GM23338 (cell line): ENCODE results near the gene CPLX1. TPM values are rescaled to one million over a fixed set of nuclear protein-coding genes. Genes with fewer than 3 reads are reported as not detected.
A peak's percentile ranks its signal among the peaks of the same experiment; 100 is the strongest.

Experiments used
- ATAC-seq: fragments of 200-7000 bp; cut with Tn5 transposase; 3 replicates; pipeline ENCODE4 v1.9.1; 2020
- DNase-seq: peaks from one replicate; pipeline ENCODE4 v3.0.0-alpha.2; 2015; ENCODE audit warnings: low spot score
- H2AFZ ChIP-seq: fragments of 200-600 bp; sonication (generic); 2 replicates; pipeline ENCODE4 v1.8.0; 2016; ENCODE audit warnings: antibody characterized with exemption, mild to moderate bottlenecking, moderate library complexity
- H3F3A ChIP-seq: fragments of 200-600 bp; sonication (generic); replicated peaks from 2 replicates; pipeline ENCODE4 v1.8.0; 2017; ENCODE audit warnings: antibody characterized with exemption, mixed run types, low read depth
- H3K27ac ChIP-seq: fragments of 200-600 bp; sonication (generic); 2 replicates; pipeline ENCODE4 v1.6.1; 2016; ENCODE audit warnings: low read depth
- H3K27me3 ChIP-seq: fragments of 200-600 bp; sonication (generic); 2 replicates; pipeline ENCODE4 v1.8.0; 2016; ENCODE audit warnings: mild to moderate bottlenecking, mixed run types, moderate library complexity; ENCODE audit not compliant: insufficient read depth
- H3K36me3 ChIP-seq: fragments of 200-600 bp; sonication (generic); 2 replicates; pipeline ENCODE4 v1.8.0; 2016; ENCODE audit warnings: mild to moderate bottlenecking; ENCODE audit not compliant: insufficient read depth
- H3K4me1 ChIP-seq: fragments of 200-600 bp; sonication (generic); 2 replicates; pipeline ENCODE4 v1.8.0; 2016; ENCODE audit warnings: mild to moderate bottlenecking, moderate library complexity; ENCODE audit not compliant: insufficient read depth
- H3K4me2 ChIP-seq: fragments of 200-600 bp; sonication (generic); 2 replicates; pipeline ENCODE4 v1.7.1; 2017; ENCODE audit warnings: mixed run types
- H3K4me3 ChIP-seq: fragments of 200-600 bp; sonication (generic); 2 replicates; pipeline ENCODE4 v1.6.1; 2016; ENCODE audit warnings: mixed run types
- H3K79me2 ChIP-seq: fragments of 200-600 bp; sonication (generic); replicated peaks from 2 replicates; pipeline ENCODE4 v1.8.0; 2017; ENCODE audit warnings: mild to moderate bottlenecking; ENCODE audit not compliant: insufficient read depth
- H3K9me2 ChIP-seq: fragments of 200-600 bp; sonication (generic); 2 replicates; pipeline ENCODE4 v1.8.0; 2017; ENCODE audit not compliant: insufficient read depth
- H4K20me1 ChIP-seq: fragments of 200-600 bp; sonication (generic); replicated peaks from 2 replicates; pipeline ENCODE4 v1.8.0; 2017; ENCODE audit warnings: mild to moderate bottlenecking; ENCODE audit not compliant: insufficient read depth
- H3K27ac Mint-ChIP-seq: 2 replicates; pipeline ENCODE4 v1.8.0; 2020; ENCODE audit warnings: inconsistent platforms, mild to moderate bottlenecking, moderate library complexity, mixed read lengths
- H3K27me3 Mint-ChIP-seq: 3 replicates; pipeline ENCODE4 v1.8.0; 2022; ENCODE audit warnings: low read depth, mild to moderate bottlenecking, moderate library complexity, mixed read lengths, inconsistent platforms; ENCODE audit not compliant: insufficient read depth, poor library complexity
- H3K36me3 Mint-ChIP-seq: 3 replicates; pipeline ENCODE4 v1.8.0; 2021; ENCODE audit warnings: low read depth, mild to moderate bottlenecking, inconsistent platforms, moderate library complexity, mixed read lengths
- H3K4me1 Mint-ChIP-seq: 3 replicates; pipeline ENCODE4 v1.8.0; 2020; ENCODE audit warnings: mild to moderate bottlenecking, inconsistent platforms, mixed read lengths
- H3K4me3 Mint-ChIP-seq: 3 replicates; pipeline ENCODE4 v1.8.0; 2021; ENCODE audit warnings: moderate library complexity, mild to moderate bottlenecking, inconsistent platforms, mixed read lengths
- H3K9me3 Mint-ChIP-seq: 3 replicates; pipeline ENCODE4 v1.8.0; 2020; ENCODE audit warnings: moderate library complexity, mild to moderate bottlenecking, inconsistent platforms, mixed read lengths
- CTCF ChIP-seq, 2 experiments: fragments of 200-600 bp in 1 of 2; sonication (generic) in 1 of 2; conservative IDR thresholded peaks; 2 replicates each; pipeline versions ENCODE4 v1.5.1 to v1.6.1; 2016 to 2017; ENCODE audit warnings: antibody characterized with exemption in 2 of 2, low read depth in 2 of 2, mild to moderate bottlenecking in 2 of 2, moderate library complexity in 1 of 2
- ETS1 ChIP-seq: IDR thresholded peaks from 2 replicates; pipeline ENCODE4 v1.6.1; 2016; ENCODE audit warnings: antibody characterized with exemption
- EZH2phosphoT487 ChIP-seq: fragments of 200-600 bp; sonication (generic); IDR thresholded peaks from one replicate; pipeline ENCODE4 v1.8.1; 2018; ENCODE audit warnings: antibody characterized with exemption; ENCODE audit not compliant: unreplicated experiment
- NANOG ChIP-seq: IDR thresholded peaks from 2 replicates; pipeline ENCODE4 v1.6.1; 2016; ENCODE audit warnings: antibody characterized with exemption, borderline replicate concordance
- STAT1 ChIP-seq: IDR thresholded peaks from one replicate; pipeline ENCODE4 v1.6.1; 2016; ENCODE audit warnings: antibody characterized with exemption; ENCODE audit not compliant: unreplicated experiment
- ZNF114 ChIP-seq: fragments of 250-450 bp; sonication (Bioruptor Pico); IDR thresholded peaks from 2 replicates; pipeline ENCODE4 v1.5.0; 2020; ENCODE audit warnings: mild to moderate bottlenecking, moderate library complexity
- polyA plus RNA-seq: library from polyadenylated mRNA; unstranded; fragments of >200 nt; fragmentation: Nextera tagmentation; extraction: Ambion mirVana; gene quantifications from 2 replicates; pipeline ENCODE4 v1.2.1, GENCODE V29; 2016
- total RNA-seq: library from RNA; depleted of rRNA; stranded (reverse); fragments of >200 nt; shearing (Covaris generic); gene quantifications from 2 replicates; pipeline ENCODE4 v1.2.3, GENCODE V29; 2014

The CPLX1 gene
- total and polyA plus RNA-seq, 2 experiments from 2014 or later, result 0.86 to 0.97 TPM

- Mint-ChIP-seq H3K4me1 (peaks cover 21% of the 10 kb centered on the region), H3K9me3 (no peaks in the 10 kb centered on the region; the same call in 2 of the 3 replicates), H3K27ac (no peak overlapping the region), H3K4me3 (no peak overlapping the region), H3K36me3 (no peaks in the 10 kb centered on the region; the same call in 2 of the 3 replicates), H3K27me3 (peaks cover 60% of the 10 kb centered on the region)
- H2AFZ ChIP-seq, result no peak overlapping the region
- no peak for DNase-seq
- no peaks in the 10 kb centered on the region for H3K36me3 ChIP-seq
- H4K20me1 ChIP-seq, result no peaks in the 10 kb centered on the region
- H3K4me3 ChIP-seq, result peak overlapping the region; percentile 51
- peak; percentile 4; the same call in 2 of the 3 replicates for ATAC-seq
- H3K9me2 ChIP-seq, result no peaks in the 10 kb centered on the region
- no peak overlapping the region for H3K27ac ChIP-seq
- H3F3A ChIP-seq, result peaks cover 5% of the 10 kb centered on the region; the same call in 1 of the 2 replicates
- H3K79me2 ChIP-seq, result no peaks in the 10 kb centered on the region
- 0 out of 4 replicates have a peak, but pooled peaks of 1 of the 2 experiments have one; percentile 2 for TF ChIP-seq CTCF (conservative IDR thresholded peaks at IDR 0.05; ENCODE audit: low read depth in 2 of 2)
- TF ChIP-seq ZNF114, result no peak
- TF ChIP-seq ETS1, result no peak
- no peak for TF ChIP-seq STAT1
- peak overlapping the region; percentile 76; the same call in 1 of the 2 replicates for H3K4me2 ChIP-seq
- H3K27me3 ChIP-seq, result peaks cover 59% of the 10 kb centered on the region
- peaks cover 23% of the 10 kb centered on the region; the same call in 1 of the 2 replicates for H3K4me1 ChIP-seq
Observed at GRCh38 chr4:786861-787300, 39.0 kb downstream of the CPLX1 start.

- peaks cover 59% of the 10 kb centered on the region for H3K27me3 ChIP-seq
- H3K27me3 Mint-ChIP-seq, result peaks cover 62% of the 10 kb centered on the region
- H3K4me2 ChIP-seq, result peak overlapping the region; percentile 76
- no peak for TF ChIP-seq NANOG
- peak; percentile 1 for TF ChIP-seq EZH2phosphoT487
- ATAC-seq (0 out of 3 replicates have a peak, but pooled peaks have one; percentile 0), DNase-seq (peak; percentile 60)
- peaks cover 8% of the 10 kb centered on the region for H3F3A ChIP-seq
- H3K36me3 Mint-ChIP-seq, result no peaks in the 10 kb centered on the region; the same call in 2 of the 3 replicates
- H4K20me1 ChIP-seq, result no peaks in the 10 kb centered on the region
- no peaks in the 10 kb centered on the region for H3K9me2 ChIP-seq
- H3K27ac ChIP-seq, result no peak overlapping the region
- peaks cover 21% of the 10 kb centered on the region for H3K4me1 Mint-ChIP-seq
- H3K4me1 ChIP-seq, result peaks cover 23% of the 10 kb centered on the region; the same call in 1 of the 2 replicates
- peaks cover 3% of the 10 kb centered on the region for H3K79me2 ChIP-seq
- H2AFZ ChIP-seq, result peak overlapping the region; percentile 43; the same call in 1 of the 2 replicates
- H3K27ac Mint-ChIP-seq, result no peak overlapping the region
- peak overlapping the region; percentile 51 for H3K4me3 ChIP-seq
- H3K4me3 Mint-ChIP-seq, result peak overlapping the region; percentile 37; the same call in 1 of the 3 replicates
- no peaks in the 10 kb centered on the region; the same call in 2 of the 3 replicates for H3K9me3 Mint-ChIP-seq
- H3K36me3 ChIP-seq, result no peaks in the 10 kb centered on the region
Observed at GRCh38 chr4:786074-786741, 39.7 kb downstream of the CPLX1 start.
